Measurements from ENCODE around the gene SLC16A8.

SLC16A8 gene

DNA sequence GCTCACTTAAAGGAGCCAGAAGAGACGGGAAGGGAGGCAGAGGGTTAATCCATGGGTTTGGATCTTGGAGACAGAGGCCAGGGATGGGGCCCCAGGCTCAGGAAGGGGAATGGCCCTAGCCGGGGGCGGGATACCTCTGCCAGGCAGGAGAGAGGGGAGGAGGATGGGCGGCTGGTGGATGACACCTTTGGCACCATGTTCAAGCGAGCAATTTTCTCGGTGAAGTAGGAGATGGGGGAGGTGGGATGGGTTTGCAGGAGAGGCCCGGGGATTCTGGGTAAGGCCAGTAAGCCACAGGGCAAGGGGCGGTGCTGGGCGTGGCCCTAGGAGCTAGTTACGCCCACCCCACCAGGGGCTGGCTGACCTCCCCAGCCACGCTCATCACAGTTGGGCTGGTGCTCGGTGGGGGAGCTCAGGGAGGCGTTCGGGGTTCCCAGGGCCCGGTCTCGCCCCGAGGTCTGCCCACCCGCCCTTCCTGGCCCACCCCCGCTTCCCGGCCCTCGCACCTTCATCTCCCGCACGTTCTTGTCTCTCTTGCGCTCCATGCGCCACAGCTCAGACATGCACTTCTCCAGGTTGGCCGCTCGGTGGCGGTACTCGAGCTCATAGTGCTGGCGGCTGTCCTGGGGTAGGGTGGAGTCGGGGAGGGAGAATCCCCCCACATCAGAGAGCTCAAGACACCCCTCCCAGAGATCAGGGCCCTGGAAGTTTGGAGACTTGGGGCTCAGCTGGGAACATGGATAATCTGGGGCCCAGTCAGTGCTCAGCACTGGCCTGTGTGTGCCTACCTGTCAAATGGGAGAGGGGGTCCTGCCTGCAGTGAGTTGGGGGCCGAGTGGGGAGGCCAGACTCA lies 13.8 kb upstream of the SLC16A8 start:
- H3K27ac ChIP-seq = no peak overlapping the region
- H3K36me3 ChIP-seq (ENCODE audit: insufficient read depth, low read length) = no peaks in the 10 kb centered on the region
- H3K9ac ChIP-seq (ENCODE audit: insufficient read length) = no peak overlapping the region
- H3K4me3 ChIP-seq = no peak overlapping the region
- no peak for DNase-seq (ENCODE audit: low read depth, low spot score)
- TF ChIP-seq FOXP2 (optimal IDR thresholded peaks at IDR 0.05; ENCODE audit: control extremely low read depth, extremely low read length, insufficient read depth) (no peak), POLR2AphosphoS5 (IDR thresholded peaks at IDR 0.05; ENCODE audit: borderline replicate concordance, low read depth, low read length) (no peak), EZH2 (IDR thresholded peaks at IDR 0.05) (no peak)
- H3K9me3 ChIP-seq (ENCODE audit: low read depth, low read length) = no peaks in the 10 kb centered on the region

DNA sequence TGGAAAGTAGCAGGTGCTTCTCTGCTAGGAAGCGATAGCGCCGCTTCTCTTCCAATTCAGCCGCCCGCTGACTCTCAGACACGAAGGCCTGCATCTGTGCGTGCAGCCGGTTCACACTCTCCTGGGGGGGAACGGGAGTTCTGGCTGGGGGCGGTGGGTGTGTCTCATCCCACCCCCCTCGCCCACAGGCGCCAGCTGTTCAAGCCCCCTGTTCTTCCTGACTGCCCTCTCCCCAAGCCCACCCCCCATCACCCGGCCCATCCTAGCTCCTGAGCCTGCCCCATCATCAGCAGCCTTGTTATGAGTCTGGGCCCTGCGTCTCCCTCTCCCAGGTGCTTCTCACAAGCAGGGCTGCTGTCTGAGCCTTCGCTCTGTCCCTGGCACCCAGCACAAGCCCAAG lies 13.1 kb upstream of the SLC16A8 start:
- no peak overlapping the region for H3K4me3 ChIP-seq
- H3K27ac ChIP-seq = no peak overlapping the region
- H3K36me3 ChIP-seq (ENCODE audit: insufficient read depth, low read length) = no peaks in the 10 kb centered on the region
- no peak overlapping the region for H3K9ac ChIP-seq (ENCODE audit: insufficient read length)
- TF ChIP-seq FOXP2 (optimal IDR thresholded peaks at IDR 0.05; ENCODE audit: control extremely low read depth, extremely low read length, insufficient read depth) = no peak
- TF ChIP-seq POLR2AphosphoS5 (IDR thresholded peaks at IDR 0.05; ENCODE audit: borderline replicate concordance, low read depth, low read length) = no peak
- no peak for TF ChIP-seq EZH2 (IDR thresholded peaks at IDR 0.05)
- no peak for DNase-seq (ENCODE audit: low read depth, low spot score)
- no peaks in the 10 kb centered on the region for H3K9me3 ChIP-seq (ENCODE audit: low read depth, low read length)

GRCh38 chr22:38089474-38089851 lies 5.5 kb upstream of the SLC16A8 start:
- Histone ChIP-seq H3K9ac (ENCODE audit: insufficient read length) (no peak overlapping the region), H3K36me3 (ENCODE audit: insufficient read depth, low read length) (no peaks in the 10 kb centered on the region), H3K9me3 (ENCODE audit: low read depth, low read length) (no peaks in the 10 kb centered on the region), H3K4me3 (no peak overlapping the region), H3K27ac (no peak overlapping the region)
- no peak for DNase-seq (ENCODE audit: low read depth, low spot score)
- TF ChIP-seq POLR2AphosphoS5 (IDR thresholded peaks at IDR 0.05; ENCODE audit: borderline replicate concordance, low read depth, low read length) (no peak), FOXP2 (optimal IDR thresholded peaks at IDR 0.05; ENCODE audit: control extremely low read depth, extremely low read length, insufficient read depth) (no peak), EZH2 (IDR thresholded peaks at IDR 0.05) (no peak)

DNA sequence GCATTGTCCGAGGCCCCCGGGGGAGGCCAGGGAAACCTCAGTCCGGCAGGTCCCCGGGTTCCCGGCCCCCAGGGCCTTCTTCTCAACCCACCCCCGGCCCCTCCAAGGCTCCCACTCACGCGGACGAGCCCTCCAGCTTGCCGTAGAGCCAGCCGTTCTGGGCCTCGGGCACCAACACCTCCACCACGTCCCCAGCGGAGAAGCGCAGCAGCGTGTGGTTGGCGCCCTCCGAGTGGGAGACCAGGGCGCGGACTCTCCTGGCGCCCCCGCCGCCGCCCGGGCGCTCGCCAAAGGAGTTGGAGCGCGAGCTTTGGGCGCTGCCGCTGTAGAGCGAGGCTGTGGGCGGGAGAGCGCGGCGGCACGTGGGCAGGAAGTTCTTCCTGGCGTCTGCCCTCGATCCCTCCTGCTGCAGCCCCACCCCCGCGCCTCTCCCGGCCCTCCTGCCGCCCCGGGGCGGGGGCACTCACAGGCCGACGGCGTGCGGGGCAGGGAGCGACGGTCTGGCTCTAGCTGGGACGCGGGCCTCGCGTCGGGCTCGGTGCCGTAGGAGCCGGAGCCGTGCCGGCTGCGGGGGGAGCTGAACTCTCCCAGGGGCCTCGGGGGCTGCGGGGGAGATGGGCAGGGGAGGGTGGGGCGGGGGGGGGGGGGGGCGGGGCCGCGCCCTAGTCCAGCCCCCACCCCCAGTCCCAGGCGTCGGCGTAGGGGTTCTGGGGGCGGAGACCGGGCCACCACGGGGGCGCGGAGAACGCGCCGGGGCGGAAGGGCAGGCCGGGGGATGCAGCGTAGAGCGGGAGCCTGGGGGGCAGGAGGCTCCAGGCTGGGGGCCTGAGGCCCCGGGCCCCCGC lies 4.9 kb upstream of the SLC16A8 start:
- no peak for DNase-seq (ENCODE audit: low read depth, low spot score)
- no peak for TF ChIP-seq EZH2 (IDR thresholded peaks at IDR 0.05)
- no peak for TF ChIP-seq FOXP2 (optimal IDR thresholded peaks at IDR 0.05; ENCODE audit: control extremely low read depth, extremely low read length, insufficient read depth)
- no peak for TF ChIP-seq POLR2AphosphoS5 (IDR thresholded peaks at IDR 0.05; ENCODE audit: borderline replicate concordance, low read depth, low read length)
- H3K36me3 ChIP-seq (ENCODE audit: insufficient read depth, low read length) = no peaks in the 10 kb centered on the region

GRCh38 chr22:38087855-38088254 lies 3.9 kb upstream of the SLC16A8 start:
- no peak for DNase-seq (ENCODE audit: low read depth, low spot score)
- no peak overlapping the region for H3K9ac ChIP-seq (ENCODE audit: insufficient read length)
- H3K4me3 ChIP-seq = no peak overlapping the region
- TF ChIP-seq EZH2 (IDR thresholded peaks at IDR 0.05) (no peak), FOXP2 (optimal IDR thresholded peaks at IDR 0.05; ENCODE audit: control extremely low read depth, extremely low read length, insufficient read depth) (no peak), POLR2AphosphoS5 (IDR thresholded peaks at IDR 0.05; ENCODE audit: borderline replicate concordance, low read depth, low read length) (no peak)
- H3K36me3 ChIP-seq (ENCODE audit: insufficient read depth, low read length) = no peaks in the 10 kb centered on the region
- H3K9me3 ChIP-seq (ENCODE audit: low read depth, low read length) = no peaks in the 10 kb centered on the region
- no peak overlapping the region for H3K27ac ChIP-seq

More for the DNA sequence above, 4.9 kb upstream of the SLC16A8 start:
- H3K9ac ChIP-seq (ENCODE audit: insufficient read length) = no peak overlapping the region
- H3K4me3 ChIP-seq = no peak overlapping the region
- H3K27ac ChIP-seq = no peak overlapping the region
- no peaks in the 10 kb centered on the region for H3K9me3 ChIP-seq (ENCODE audit: low read depth, low read length)

DNA sequence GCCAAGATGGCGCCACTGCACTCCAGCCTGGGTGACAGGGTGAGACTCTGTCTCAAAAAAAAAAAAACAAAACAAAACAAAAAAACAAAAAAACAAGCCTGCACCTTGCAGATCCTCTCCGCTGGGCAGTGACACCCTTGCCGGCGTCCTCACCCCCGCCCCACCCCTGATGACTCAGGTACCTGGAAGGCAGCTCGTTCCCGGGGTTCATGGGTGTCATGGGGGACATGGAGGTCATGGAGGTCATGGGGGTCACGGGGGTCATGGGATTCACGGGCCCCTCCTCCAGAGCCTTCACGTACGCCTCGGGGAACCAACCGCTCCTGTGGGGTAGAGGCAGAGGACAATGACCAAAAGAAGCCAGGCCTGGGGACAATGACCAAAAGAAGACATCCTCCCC lies 3.0 kb upstream of the SLC16A8 start:
- Histone ChIP-seq H3K27ac (no peak overlapping the region), H3K36me3 (ENCODE audit: insufficient read depth, low read length) (no peaks in the 10 kb centered on the region), H3K4me3 (no peak overlapping the region), H3K9me3 (ENCODE audit: low read depth, low read length) (no peaks in the 10 kb centered on the region), H3K9ac (ENCODE audit: insufficient read length) (no peak overlapping the region)
- TF ChIP-seq FOXP2 (optimal IDR thresholded peaks at IDR 0.05; ENCODE audit: control extremely low read depth, extremely low read length, insufficient read depth) = no peak
- no peak for TF ChIP-seq EZH2 (IDR thresholded peaks at IDR 0.05)
- TF ChIP-seq POLR2AphosphoS5 (IDR thresholded peaks at IDR 0.05; ENCODE audit: borderline replicate concordance, low read depth, low read length) = no peak
- DNase-seq (ENCODE audit: low read depth, low spot score) = no peak

DNA sequence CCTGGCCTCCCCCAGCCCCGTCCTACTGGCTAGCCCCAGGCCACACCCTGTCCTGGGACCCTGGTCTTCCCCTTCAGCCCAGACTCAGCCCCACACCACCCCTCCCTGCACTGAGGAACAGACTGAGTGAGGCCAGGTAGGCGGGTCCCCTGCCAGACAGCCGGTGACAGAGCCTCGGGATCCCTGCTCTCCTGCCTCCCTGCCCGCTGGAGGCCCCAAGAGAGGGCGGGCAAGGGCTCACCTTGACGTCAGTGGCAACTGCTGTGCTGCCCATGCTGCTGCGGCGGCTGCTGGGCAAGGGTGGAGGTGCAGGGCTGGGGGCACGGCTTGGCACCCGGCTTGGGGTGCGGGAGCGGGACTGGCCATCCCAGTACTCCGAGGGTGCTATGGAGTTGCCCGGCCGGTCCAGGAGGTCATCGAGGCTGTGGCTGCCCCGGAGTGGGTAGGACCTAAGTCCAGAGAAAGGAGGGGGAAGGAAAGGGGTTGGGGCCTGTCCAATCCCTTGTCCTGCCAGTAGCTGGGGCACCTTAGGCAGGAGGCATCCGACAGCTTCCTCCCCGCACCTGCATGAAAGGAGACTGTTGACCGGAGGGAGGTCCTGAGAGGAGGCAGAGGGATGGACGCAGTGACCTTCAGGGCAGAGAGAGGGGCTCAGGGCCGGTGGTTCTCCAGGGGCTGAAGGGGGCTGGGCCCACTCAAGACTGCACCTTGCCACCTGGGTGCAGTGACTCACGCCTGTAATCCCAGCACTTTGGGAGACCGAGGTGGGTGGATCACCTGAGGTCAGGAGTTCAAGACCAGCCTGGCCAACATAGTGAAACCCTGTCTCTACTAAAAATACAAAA lies 2.2 kb upstream of the SLC16A8 start:
- TF ChIP-seq POLR2AphosphoS5 (IDR thresholded peaks at IDR 0.05; ENCODE audit: borderline replicate concordance, low read depth, low read length) = no peak
- TF ChIP-seq FOXP2 (optimal IDR thresholded peaks at IDR 0.05; ENCODE audit: control extremely low read depth, extremely low read length, insufficient read depth) = no peak
- no peak for TF ChIP-seq EZH2 (IDR thresholded peaks at IDR 0.05)
- no peak for DNase-seq (ENCODE audit: low read depth, low spot score)
- H3K36me3 ChIP-seq (ENCODE audit: insufficient read depth, low read length) = no peaks in the 10 kb centered on the region
- H3K9me3 ChIP-seq (ENCODE audit: low read depth, low read length) = no peaks in the 10 kb centered on the region
- H3K27ac ChIP-seq = no peak overlapping the region
- H3K9ac ChIP-seq (ENCODE audit: insufficient read length) = no peak overlapping the region
- H3K4me3 ChIP-seq = no peak overlapping the region
